Renal pelvis (tissue), 4 donors: ENCODE measurements around the gene IGLL5. TPM values are rescaled to one million over a fixed set of nuclear protein-coding genes. Genes with fewer than 3 reads are reported as not detected.
"Not testable (repeated sequence)": the region's sequence is repeated elsewhere in the genome, so short reads cannot be mapped to it uniquely, and the experiment has no call there.

Experiments used
- DNase-seq: peaks from one replicate; pipeline ENCODE4 v3.0.0-alpha.2; 2013
- polyA plus RNA-seq, 3 donors: library from polyadenylated mRNA; unstranded; fragments of 120-200 nt; gene quantifications; one replicate each; pipeline ENCODE4 v1.2.1, GENCODE V29; 2013; ENCODE audit not compliant: insufficient read length in 3 of 3

Gene IGLL5
- polyA plus RNA-seq, 3 donors, result 0.48 TPM; not detected in 2

DNA sequence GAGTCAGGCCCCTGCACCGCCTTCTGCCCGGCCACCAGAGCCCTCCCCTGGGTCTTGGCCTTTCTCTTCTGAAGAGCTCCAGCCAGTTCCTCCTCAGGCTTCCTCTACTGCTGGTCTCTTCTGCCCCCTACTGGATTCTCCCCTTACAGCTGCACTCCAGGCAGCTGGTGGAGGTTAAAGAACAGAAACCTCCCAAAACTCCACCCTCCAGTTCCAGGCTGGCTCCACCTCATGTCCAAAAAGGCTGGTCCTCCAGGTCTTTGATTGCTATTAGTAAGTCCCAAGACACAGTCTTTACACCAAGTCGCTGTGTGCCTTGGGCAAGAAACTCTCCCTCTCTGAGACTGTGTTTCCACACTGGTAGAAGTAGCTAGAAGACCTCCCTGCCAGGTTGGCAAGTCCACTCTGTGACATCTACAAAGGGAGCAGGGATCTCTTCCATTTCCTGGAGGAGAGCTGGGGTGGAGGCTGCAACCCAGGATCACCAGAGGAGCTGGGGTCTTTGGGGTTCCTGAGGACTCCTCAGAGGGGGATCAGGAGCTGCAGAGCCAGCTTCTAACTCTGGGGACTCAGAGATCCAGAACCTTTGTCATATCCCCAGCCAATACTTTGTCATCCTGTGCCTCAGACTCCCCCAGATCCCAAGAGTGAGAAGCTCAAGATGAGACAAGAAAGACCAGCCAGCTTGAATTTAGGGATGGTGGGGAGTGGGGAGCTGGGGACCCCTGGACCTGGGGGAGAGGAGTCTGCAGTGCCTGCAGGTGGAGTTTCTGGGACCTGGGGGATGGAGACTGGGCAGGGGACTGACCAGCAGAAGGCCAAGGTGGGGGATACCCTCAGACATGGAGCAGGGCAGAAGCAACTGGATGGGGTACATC is 3.4 kb upstream of the IGLL5 start:
- peak; percentile 64 for DNase-seq

- no peak for DNase-seq
These were observed 2.5 kb upstream of the IGLL5 start for GRCh38 chr22:22884888-22885840.

- DNase-seq, result no peak
These were observed 1.1 kb upstream of the IGLL5 start for GRCh38 chr22:22886546-22886945.

DNA sequence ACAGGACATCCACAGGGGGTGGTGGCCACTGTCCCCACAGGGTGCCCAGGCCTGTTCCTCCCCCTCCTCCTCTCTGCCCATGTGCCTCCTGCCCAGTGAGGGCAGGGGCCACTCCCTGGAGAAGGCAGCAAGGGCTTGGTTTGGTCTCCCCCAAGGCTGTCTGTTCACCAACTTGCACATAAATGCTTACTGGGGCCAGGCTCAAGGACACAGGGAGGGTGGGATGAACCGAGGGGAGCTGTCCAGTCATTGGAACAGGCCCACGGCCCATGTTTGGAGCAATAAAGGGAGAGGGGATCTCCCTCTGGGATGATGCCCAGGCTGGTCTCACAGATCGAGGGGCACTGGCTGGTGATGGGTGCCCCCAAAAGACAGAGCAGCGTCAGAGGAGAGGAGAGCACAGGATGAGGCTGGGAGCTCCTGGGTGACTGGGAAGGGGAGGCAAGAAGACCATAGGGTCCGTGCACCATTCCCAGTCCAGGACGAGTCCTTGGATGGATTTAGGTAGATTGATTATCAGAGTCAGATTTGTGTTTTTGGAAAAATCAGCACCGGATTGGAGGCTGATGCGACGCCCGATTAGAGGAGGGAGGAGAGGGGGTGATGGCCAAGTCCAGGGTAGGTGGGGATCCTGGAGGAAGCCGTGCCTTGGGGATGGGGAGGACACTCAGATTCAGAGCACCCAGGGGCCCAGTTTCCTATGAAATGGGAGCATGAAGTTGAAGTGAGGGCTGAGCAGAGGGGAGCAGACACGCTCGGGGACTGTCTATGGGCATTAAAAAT is 1.1 kb downstream of the IGLL5 start:
- no peak for DNase-seq

DNA sequence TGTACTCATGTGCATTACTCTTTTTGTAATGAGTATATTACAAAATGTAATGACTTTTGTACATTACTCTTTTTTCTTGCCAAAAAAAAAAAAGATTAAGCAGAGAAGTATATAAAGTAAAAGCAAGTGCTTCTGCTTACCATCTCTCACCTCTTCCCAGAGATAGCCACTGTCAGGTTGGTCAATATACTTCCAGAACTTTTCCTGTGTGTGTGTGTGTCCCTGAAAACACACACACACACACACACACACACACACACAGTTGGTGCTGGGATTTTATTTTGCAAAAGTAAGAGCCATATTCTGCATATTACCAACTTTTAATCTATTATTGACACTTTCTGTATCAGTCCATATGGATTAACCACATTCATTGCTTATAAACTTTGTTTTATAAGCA is 2.5 kb downstream of the IGLL5 start:
- DNase-seq, result no peak

GRCh38 chr22:22891139-22891621 is 3.6 kb downstream of the IGLL5 start:
- DNase-seq, result no peak

GRCh38 chr22:22892096-22893052 is 4.8 kb downstream of the IGLL5 start:
- no peak for DNase-seq

DNA sequence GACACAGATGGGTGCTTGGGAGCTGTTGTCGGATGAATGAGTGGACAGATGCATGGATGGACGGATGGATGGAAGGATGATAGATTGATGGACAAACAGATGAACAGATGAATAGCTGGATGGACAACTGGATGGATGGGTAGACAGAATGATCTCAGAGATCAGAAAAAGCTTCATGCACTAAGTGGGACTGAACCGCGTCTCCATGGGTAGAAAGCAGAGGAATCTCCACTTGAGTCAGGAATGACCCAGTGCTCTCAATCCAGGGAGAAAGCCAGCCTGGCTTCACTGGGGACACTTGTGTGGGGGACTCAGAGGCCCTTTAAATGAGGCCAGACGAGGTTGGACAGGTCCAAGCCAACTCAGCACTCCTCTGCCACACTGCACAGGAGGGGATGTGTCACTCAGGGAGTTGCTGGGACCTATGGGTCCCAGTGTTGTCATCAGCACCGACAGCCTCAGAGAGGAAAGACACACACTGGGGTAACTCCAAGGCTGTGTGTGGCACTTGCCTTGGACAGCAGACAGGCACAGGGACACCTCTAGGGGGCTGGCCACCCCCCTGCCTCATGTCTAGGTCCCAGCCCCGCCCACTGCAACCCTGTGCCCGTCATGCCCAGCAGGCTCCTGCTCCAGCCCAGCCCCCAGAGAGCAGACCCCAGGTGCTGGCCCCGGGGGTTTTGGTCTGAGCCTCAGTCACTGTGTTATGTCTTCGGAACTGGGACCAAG is 5.6 kb downstream of the IGLL5 start:
- no peak for DNase-seq

GRCh38 chr22:22893891-22894739 is 6.5 kb downstream of the IGLL5 start:
- DNase-seq, result no peak

DNA sequence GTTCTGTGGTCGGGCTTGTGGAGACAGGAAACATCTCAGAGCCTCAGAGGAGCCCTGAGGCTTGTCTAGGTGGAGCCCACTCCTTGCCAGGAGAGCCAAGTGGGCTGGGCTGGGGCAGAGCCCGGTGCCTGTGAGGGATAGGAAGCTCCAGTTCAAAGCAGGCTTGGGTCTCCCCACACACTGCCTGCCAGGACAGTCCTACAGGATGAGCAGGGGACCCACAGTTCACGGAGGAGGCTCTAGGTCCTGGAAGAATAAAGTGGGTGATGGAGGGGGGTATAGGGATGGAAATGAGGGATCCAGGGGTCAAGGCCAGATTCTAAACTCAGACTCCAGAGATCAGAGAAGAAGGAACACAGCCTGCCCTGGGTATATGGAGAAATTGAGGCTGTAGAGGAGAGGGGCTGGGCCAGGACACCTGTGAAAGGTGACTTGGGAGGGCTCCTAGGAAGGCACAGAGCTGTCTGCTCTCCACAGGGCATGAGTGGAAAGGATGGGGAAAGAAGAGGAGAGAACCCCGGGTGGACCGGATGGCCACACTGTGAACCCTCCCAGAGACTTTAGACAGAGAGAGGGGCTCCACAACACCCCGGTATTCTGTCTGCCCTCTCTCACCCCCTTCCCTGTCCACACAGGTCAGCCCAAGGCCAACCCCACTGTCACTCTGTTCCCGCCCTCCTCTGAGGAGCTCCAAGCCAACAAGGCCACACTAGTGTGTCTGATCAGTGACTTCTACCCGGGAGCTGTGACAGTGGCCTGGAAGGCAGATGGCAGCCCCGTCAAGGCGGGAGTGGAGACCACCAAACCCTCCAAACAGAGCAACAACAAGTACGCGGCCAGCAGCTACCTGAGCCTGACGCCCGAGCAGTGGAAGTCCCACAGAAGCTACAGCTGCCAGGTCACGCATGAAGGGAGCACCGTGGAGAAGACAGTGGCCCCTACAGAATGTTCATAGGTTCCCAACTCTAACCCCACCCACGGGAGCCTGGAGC is 7.4 kb downstream of the IGLL5 start:
- DNase-seq, result no peak

DNA sequence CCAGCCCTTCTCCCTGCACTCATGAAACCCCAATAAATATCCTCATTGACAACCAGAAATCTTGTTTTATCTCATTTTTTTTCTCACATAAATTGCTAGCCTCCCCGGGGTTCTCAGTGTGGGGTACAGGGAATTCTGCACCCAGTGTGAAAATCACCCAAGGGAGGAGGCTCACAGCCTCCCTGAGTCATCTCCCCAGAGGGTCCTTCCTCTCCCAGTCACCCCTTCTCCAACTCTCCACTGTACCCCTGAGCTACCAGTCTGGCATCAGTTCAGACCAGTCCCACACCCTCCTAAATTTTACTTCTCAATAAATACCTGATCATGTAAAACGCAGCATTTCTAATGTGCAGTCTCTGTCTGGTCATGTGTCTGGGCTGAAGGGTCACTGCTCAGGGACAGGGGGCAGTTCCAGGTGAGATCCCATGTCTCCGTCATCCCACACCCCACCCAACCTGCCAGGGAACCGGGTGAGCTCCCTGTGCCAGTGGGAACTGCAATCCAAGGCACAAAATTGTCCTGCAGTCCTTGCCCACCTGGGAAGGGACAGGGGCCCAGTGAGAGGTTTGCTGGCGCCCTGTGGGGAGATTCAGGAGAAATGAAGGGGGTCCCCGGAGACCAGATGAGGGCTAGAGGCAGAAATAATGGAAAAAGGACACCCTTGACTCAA is 8.3 kb downstream of the IGLL5 start:
- no peak for DNase-seq

- DNase-seq, result no peak
These were observed 9.0 kb downstream of the IGLL5 start for GRCh38 chr22:22896601-22897000.

DNA sequence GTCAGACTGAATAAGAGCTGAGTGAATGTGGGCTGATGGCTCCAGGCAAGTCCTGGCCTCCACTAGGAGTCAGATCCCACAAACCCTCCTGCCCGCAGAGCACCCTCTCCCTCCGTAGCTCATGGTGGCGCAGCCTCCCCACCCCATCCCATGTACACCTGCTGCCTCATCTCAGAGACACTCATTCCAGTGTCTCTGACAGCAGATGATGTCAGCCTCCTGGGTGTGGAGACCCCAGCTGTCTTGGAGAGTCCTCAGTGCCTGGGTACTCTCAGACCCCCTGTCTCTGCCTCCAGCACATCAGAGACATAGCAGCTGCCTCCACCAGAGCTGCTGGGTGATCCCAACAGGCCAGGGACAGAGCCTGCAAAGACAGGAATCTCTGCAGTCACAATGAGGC is 9.5 kb downstream of the IGLL5 start:
- DNase-seq, result no peak

DNA sequence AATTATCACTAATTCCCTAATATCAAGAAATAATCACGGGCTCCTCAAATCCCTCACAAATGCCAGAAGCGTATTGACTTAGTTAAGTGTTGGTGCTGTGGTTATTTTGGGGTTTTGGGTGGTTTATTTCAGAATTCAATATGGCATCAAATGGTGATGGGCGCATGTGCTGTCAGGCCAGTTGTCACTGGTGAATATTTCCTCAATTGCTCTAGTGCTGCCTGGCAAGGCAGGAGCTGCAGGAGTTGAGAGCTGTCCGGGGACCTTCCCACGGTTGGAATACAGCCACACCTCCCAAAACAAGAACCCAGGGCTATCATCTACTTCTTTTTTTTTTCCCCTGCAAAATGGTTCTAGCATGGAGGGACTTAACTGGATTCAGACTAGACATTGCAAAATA is 10.3 kb downstream of the IGLL5 start:
- no peak for DNase-seq

DNA sequence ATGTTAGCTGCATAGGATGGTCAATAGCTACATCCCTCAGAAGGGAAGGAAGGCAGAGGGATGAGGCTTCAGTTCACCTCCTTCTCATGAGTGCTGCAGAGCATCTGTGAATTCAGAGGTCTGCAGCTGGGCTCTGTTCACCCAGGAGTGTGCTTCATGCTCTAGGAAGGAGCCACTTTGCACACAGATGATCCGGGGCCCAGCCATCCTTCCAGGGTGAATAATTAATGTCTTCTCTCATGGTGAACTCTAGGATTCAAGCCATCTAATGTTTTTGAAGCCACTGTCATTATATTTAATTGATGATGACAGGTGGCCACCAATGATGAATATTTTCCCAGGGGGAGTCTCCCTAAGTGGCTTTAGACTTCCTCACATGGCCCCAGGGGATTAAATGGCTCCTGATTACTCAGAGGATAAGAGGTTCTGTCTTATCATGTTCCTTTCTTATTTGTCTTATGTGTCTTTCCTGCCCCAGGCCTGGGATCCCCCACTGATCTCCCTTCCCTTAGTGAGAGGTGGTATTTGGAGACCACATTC is 10.9 kb downstream of the IGLL5 start:
- not testable (repeated sequence) for DNase-seq

DNA sequence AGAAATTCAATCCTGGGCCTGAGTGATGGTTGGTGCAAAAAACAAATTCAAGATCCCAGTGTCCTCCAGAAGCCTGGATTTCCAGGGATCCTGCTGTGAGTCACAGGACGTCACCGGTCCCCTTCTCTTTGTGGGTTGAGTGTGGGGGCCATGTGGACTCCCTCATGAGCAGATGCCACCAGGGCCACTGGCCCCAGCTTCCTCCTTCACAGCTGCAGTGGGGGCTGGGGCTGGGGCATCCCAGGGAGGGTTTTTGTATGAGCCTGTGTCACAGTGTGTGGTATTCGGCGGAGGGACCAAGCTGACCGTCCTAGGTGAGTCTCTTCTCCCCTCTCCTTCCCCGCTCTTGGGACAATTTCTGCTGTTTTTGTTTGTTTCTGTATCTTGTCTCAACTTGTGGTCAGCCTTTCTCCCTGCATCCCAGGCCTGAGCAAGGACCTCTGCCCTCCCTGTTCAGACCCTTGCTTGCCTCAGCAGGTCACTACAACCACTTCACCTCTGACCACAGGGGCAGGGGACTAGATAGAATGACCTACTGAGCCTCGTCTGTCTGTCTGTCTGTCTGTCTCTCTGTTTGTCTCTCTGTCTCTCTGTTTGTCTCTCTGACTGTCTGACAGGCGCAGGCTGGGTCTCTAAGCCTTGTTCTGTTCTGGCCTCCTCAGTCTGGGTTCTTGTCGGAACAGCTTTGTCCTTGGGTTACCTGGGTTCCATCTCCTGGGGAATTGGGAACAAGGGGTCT is 11.9 kb downstream of the IGLL5 start:
- DNase-seq, result not testable (repeated sequence)
